Stimulated activated CD4-positive, alpha-beta T cell treated with anti-CD3 and anti-CD28 coated beads, Interleukin-1b, Interleukin-23, amount 100 ng/mL, for 1 hour (primary cell): ENCODE measurements around the gene KAT2A.

Experiments used
- DNase-seq, 2 donors: peaks; one replicate each; pipeline ENCODE4 v3.0.0-alpha.2; 2020; ENCODE audit warnings: low read depth in 2 of 2

KAT2A gene

DNA sequence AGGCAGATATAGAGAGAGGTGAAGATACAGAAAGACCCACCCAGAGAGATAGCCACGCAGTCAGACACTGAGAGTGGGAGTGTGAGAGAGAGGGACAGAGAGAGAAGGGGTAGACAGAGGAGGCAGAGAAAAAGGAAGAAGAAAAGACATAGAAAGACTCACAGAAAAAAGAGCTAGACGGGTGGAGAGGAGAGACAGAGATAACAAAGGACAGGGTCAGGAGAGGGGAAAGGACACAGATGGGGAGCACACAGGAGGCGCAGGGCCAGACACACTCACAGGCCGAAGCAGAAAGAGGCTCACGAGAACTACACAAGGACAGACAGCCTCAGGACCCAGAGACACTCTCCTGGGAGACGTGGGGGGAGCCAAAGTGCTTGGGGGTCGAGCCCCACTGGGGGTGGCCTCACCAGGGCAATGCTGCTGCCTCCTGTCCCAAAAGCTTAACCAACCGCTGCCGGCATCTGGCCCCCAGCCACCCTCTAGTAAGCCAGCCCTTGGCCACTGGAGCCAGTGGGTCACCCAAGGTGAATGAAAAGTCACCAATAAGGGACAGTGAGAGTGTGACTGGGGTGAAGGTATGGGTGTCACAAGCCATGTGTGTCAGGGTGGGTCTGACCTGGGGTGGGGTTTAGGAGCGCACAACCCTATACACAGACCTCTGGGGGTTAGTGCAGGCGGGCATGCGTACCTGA lies 26.6 kb downstream of the KAT2A start:
- no peak for DNase-seq

DNA sequence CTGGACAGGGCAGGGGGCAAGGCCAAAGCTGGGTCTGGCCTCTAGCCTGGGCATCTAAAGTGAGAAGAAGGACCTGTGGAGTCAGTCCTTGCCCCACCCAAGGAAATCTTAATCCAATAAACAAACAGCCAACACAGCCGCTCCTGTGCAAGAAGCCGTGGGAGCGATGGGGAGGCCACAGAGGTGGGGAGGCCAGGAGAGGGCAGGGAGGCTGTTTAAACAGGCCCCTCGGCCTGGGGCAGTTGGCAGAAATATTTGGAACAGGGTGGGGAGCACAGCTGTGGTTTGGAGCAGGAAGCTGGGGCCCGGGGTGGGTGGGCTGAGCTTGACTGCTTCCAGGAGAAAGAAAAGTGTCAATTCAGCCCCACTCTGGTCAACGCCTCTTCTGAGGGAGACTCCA lies 28.2 kb downstream of the KAT2A start:
- no peak for DNase-seq

DNA sequence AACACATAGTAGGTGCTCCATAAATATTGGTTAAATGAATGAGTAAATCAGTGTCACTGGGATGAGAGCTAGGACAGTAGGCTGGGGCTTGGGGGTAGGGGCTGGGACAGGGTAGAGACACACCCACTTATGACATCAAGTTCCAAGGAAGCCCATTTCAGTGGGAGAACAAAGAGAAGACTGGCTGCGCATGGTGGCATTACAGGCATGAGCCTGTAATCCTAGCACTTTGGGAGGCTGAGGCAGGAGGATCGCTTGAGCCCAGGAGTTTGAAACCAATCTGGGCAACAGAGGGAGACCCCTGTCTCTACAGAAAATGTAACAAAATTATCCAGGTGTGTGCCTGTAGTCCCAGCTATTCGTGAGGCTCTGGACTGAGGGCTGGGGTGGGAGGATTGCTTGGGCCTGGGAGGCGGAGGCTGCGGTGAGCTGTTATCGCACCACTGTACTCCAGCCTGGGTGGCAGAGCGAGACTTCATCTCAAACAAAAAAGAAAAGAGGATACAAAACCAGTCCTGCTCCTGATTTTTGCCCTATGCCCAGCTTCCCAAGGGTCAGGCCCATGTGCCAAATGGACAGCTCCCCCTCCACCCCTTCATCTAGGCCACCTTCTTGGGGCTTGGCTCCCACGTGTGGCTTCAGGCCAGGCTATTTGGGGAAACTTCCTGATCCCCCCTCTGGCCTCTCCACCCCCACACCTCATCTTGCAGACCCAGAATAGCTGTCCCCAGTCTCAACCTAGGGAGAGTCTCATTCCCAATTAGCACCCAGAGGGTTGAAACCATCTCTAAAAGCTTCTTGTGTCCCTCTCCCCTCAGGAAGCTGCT lies 30.0 kb downstream of the KAT2A start:
- no peak for DNase-seq

DNA sequence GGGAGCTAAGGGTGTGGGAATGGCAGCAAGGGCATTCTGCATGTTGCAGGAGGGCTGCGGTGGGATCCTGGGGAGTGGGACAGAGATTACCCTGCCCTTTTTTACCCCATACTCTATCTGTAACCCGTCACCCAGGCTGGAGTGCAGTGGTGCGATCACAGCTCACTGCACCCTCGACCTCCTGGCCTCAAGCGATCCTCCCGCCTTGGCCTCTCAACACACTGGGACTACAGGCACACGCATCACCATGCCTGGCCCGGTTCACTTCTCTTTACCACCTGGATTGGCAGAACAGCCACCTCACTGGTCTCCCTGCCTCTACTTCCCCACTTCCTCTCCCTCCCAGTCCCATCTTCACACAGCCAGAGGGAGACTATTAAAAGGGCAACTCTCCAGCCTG lies 32.4 kb downstream of the KAT2A start:
- no peak for DNase-seq

DNA sequence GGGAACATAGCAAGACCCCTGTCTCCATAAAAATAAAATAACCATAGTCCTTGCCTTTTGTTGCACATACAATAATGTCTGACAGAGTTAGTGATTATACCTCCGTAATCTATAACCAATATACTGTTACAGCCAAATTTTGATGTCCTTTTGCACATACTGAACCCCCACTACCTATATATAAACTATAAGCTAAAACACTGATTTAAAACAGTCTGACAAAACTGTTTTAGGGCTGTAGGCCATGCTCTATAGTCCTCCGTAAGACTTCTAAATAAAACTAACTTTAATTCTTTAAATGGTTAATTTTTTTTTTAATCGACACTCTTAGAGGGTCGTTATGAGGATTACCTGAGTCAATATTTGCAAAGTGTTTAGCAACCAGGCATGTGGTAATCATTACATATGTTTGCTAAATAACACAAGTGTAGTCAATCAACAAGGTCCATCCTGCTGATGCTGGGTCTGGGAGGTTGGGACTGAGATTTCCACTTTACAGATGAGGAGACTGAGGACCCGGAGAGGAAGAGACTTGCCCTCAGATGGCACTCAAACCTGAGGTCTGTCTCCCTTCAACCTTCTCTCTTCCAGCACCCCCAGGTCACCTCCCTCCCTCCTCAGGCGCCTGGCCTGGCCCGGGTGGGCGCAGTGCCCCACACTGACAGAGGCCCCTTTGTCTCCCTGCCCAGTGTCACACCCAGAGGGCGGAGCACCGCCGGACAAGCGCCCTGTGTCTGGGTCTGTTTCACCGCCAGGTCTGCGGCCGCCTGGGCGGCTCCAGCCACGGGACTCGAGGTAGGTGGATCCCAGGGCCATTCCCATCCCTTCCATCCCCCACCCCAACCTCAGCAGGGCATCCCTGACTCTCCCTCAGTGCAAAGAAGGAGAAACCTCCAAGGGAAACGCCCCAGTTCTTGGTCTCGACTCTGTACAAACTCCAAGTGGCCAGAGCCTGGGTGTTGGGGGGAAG lies 33.1 kb downstream of the KAT2A start:
- no peak for DNase-seq

DNA sequence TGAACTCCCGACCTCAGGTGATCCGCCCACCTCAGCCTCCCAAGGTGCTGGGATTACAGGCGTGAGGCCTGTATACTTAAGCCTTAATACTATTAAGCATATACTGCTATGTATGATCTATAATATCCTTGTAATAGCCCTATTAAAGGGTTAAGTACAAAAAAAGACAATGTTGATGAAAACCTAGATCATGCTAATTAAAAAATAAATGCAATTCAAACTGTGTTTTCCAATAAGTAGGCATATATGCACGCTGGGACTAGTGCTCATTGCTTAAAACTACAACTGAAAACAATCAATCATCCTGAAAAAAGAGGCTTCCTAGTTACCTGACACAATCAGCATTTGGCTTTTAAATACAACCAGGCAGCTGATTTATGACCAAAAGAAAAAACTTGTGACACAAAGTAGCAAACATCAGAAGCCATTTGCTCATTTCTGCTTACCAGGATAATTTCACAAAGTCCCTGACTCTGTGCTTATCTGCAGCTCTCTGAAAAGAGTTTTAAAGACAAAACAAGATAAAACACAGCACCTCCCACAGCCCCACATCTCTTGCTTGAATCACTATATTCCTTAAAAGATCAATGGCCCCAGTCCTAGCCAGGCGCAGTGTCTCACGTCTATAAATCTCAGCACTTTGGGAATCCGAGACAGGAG lies 34.0 kb downstream of the KAT2A start:
- no peak for DNase-seq

DNA sequence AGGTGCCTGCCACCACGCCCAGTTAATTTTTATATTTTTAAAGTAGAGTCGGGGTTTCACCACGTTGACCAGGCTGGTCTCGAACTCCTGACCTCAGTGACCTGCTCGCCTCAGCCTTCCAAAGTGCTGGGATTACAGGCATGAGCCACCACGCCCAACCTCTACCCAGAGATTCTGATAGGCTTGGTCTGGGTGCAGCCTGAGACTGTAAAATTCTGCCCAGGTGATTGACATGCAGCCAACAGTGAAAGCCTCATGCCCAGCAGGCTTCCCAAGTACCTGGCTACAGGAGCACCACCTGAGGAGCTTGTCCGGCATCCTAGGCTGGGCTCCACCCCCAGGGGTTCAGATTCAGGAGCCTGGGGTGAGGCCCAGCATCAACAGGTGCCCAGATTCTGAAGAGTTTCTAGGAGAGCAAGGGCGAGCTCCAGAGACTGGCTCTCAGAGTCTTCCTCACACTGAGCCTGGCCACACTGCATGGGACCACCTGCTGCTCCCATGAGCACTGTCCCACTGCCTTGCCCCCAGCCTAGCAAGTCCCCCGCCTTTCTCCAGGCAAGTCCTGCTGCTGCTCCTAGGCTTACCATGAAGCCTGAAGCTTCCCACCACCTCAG lies 39.5 kb downstream of the KAT2A start:
- no peak for DNase-seq

DNA sequence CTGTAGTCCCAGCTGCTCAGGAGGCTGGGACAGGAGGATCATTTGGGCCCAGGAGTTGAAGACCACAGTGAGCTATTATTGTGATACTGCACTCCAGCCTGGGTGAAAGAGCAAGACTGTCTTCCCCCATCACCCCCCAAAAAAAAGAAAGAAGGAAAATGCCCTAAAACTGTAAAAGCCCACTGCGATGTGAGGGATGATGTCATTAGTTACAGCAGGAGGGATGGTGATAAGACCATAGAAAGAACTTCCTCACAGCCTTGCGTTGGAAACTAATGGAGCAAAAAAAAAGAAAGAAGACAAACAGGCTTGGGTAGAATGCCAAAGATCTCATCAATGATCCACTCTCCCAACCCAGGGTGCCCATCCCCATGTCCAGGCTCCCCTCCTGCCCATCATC lies 41.6 kb downstream of the KAT2A start:
- no peak for DNase-seq

DNA sequence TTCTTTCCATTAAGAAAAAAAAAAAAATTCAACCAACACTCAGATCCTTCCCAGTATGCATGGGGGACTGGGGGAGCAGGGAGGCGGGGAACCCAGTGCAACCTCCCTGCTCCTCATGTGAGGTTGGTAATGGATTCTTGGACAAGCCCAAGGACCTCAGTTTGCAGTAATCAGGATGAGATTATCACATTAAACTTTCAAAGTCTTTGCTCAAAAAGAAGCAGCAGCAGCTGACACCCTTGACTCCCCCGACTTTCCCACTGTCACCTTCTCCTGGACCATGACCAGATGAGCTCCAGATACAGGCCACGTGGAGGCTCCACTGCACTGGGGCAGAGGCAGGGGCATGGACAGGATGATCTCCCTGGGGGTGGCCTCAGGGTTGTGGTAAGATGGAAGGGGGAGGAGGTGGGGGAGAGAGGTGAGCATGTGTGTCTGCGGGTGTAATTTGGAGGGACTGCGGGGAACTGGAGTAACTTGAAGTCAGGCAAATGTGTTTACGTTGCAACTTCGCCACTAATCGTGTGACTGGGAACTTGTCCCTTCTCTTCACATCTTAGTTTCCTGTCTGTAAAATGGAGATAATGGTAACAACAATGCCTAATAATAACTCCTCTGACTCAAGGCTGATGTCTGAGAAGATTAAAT lies 42.6 kb downstream of the KAT2A start:
- no peak for DNase-seq

DNA sequence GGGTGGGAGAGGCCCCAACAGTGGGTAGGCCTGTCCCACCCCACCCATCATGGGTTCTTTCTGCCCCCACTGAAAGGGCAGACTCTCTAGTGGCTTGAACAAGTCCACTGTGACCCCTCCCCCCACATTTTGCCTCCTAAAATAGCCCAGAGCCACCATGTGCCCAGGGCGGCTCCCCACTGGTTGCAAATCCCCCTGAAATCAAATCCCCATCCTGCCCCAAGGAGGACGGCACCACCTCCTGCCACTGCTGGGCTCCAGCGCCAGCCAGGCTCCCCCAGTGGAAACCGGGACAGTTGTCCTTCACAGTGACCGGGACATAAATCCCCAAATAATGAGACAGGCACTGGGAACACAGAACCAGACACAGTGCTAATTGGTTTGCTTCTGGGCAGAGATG lies 43.4 kb downstream of the KAT2A start:
- no peak for DNase-seq

DNA sequence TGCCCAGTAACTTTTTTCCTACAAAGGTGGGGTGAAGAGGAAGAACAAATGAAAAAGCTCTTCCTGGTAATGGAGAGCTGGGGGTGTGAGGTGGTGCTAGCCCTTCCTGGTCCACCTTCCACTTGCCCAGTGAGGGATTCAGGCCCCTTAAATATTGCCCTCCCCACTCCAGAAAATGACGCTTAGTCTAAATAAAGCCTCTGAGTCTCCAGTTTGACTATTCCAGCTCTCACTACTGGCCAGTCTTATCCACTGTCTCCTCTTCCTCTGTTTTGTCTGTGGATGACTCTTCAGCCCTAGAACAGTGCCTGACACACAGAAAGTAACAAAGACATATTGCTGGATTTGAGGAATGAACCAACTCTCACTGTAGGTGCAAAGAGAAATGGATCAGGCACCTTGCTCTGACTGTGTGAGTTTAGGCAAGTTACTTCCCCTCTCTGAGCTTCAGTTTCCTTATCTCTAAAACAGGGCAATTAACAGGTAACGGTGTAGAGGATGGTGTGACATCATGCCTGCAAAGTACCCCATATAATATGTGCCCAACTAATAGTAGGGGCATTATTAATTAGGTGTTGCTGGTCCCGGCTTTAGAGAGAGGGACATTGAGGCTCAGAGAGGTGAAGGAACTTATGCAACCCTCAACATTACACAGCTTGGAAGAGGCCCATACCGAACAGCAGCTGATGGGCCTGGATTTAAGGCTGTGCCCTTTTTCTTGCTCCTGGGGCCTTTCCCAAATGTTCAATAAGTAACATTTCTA lies 44.2 kb downstream of the KAT2A start:
- DNase-seq = no peak

DNA sequence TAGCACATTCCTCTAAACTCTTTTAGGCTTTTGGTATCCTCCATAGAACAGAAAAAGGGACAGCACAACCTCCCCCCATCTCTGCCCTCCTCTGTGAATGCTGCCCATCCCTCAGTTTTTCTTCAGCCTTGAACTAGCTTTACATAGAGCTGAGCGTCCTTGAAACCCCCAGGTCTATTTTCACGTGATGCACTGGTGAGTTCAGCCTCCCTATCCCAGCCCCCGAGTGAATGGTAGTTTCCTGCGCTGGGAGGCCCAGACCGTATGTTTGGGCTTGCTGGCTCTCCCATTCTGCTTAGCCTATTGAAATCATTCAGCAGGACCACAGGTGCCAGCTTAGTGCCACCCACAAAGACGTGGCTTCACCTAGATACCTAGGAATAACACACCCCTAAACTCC lies 45.4 kb downstream of the KAT2A start:
- no peak for DNase-seq

DNA sequence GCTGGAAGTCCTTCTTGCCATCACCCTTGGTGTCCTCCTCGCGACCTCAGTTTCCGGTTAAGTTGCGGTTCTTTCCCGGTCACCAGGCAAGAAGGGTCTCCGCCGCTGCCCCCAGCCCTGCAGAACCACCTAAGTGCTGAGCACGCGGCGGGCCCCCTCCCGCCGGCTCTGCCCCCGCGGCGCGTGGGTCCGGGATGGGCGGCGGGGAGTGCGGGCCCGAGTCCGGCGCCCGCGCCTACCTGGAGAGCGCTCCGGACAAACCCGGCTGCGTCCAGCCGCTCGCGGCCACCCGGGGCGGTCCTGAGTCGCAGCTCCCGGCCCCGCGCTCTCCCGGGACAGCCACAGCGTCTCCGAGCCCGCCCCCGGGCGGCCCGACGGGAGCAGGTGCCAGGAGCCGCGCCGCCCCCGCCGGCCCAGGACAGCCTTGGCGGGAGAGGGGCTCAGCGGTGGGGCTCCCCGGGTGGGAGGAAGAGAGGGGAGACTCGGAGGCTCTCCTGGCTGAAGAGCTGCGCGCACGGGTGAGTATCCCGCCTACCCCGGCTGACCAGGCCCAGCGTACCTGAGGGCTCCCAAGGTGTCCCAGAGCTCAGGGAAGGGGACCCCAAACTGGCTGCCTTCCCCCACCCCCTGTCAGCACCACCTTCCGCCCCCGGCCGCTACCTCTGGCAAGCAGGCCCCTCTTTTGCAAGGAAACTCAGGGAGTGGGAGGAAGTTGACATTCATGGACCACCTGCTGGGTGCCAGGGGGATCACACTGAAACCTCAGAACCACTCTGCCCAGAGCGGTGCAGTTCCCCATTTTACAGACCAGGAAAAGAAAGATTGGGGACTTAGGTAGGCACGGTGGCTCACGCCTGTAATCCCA lies 48.6 kb downstream of the KAT2A start:
- DNase-seq = no peak

DNA sequence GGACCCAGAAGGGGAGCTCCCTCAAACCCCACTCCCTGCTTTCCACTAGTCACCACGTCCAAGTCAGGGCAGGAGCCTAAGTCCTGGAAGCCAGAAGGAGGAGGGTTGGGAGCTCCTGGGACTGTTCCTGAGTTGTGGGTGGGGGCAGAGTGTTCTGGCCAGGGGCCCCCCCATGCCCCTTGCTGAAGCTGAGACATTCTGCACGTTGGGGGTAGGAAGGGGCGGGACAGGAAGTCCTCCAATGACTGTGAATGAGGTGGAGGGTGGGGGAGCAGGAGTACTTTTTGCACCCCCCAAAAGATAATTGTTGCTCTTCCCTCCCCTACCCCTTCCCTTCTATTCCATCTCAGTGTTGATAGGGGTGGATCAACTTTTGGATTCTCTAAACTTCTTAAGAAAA lies 49.4 kb downstream of the KAT2A start:
- no peak for DNase-seq

DNA sequence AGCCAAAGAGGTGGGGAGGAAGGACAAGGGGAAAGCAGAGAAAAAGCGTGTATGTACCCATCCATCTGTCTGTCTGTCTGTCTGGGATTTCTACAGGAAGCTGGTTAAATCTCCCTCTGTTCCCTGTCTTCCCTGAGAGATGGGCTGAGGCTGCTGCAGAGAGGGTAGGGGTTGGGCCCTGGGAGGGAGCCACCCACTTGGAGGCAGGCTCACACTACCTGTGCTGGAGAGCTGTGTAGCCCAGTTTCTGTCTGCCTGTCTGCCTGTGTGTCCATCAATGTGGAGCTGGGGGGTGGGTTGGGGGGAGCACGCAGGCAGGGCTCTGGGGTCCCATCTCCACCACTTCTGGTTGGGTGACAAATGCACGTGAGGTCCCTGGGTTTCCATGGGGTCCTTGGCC lies 52.2 kb downstream of the KAT2A start:
- DNase-seq = no peak

DNA sequence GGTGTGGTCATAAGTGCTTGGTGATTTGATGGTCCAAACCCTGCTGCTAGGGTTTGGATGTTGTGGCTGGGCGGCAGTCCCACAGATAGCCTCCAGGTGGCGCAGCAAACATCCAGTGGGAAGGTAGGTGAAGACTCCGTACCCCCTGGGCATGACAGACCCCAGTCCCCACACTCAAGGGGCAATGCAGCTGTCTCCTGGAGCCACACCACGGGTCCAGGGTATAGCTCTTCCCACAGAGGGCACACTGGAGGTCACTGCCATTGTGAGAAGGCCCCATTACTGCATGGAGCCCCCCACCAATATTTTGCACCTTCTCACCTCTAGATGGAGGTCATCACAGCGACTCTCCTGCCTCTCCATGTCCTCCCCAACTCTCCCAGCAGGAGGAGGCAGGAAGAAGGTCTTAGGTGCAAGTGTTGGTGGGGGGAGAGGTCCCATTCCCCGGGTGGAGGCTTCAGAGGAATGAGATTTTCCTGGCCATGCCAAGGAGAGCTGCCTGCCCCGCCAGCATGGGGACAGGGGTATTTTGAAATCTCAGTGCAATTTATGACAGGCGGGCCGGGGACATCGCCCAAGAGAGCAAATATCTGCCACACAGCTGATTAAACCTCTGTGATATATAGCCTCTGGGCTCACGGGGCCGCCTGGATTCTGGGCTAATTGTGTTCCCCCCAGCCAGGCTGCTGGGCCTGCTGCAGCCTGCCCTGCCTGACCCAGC lies 53.6 kb downstream of the KAT2A start:
- DNase-seq = peak in 1 of 2 donors; percentile 62

DNA sequence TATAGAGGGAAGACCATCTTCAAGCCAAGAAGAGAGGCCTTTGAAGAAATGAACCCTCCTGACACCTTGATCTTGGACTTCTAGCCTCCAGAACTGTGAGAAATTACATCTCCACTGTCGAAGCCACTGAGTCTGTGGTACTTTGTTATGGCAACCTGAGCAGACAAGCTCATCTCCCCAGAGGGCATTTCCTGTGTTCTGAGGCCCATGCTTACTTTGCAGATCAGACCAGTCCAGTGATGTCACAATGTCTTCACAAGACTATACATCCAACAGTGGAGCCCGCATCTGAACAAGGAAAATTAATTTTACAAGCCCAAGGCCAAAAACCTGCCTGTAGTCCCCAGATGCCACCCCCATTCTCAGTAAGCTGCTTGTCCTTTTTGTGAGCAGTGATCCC lies 56.0 kb downstream of the KAT2A start:
- no peak for DNase-seq
